ENCODE data around the gene RNF126.
A peak's percentile ranks its signal among the peaks of the same experiment; 100 is the strongest.
"Not testable (repeated sequence)": the region's sequence is repeated elsewhere in the genome, so short reads cannot be mapped to it uniquely, and the experiment has no call there.

Gene RNF126

DNA sequence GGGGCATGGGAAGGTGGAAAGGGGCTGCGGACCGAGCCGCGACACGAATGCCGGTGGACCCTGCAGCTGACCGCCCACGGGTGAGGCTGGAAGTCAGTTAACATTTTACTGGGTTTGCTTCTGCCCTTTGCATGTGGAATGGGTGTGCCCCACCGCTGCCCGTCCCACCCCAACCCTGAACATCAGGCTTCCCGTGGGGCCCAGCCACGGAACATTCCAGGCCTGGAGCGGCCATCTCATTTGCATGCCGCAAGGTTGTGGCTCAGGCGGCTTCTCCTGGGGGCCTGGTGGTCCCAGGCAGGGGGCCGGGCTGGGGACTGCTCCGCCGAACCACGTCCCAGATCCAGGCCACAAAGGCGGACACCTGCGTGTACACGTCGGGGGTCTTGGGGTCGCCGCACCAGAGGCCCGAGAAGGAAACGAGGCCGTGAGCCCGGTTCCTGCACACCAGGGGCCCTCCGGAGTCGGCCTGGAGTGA lies 22.5 kb upstream of the RNF126 start:
- DNase-seq (ENCODE audit: low spot score), result no peak

GRCh38 chr19:682678-683320 lies 19.8 kb upstream of the RNF126 start:
- no peak for DNase-seq (ENCODE audit: low spot score)

- DNase-seq (ENCODE audit: low spot score), result peak; percentile 88
Observed at GRCh38 chr19:681029-682019, 18.3 kb upstream of the RNF126 start.

DNA sequence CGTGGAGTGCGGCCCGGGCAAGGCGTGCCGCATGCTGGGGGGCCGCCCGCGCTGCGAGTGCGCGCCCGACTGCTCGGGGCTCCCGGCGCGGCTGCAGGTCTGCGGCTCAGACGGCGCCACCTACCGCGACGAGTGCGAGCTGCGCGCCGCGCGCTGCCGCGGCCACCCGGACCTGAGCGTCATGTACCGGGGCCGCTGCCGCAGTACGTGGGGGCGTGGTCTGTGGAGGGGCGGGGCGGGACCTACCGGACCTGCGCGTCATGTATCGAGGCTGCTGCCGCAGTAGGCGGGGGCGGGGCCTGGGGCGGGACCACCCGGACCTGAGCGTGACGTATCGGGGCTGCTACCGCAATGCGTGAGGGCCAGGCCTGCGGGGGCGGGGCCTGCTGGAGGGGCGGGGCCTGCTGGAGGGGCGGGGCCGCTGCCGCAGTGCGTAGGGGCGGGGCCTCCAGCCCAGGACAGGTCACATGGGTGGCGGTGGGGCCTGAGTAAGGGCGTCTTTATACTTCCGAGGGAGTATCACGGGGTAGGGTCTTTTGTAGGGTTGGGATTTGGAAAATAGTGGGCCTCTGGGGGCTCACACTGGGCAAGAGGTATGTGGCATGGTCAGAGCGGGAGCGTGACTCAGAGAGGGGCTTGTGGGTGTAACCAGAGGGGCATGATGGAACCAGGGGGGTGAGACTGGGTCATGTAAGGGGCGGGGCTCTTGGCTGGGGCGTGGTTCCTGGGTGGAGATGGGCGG lies 17.4 kb upstream of the RNF126 start:
- peak; percentile 96 for DNase-seq (ENCODE audit: low spot score)

- peak; percentile 76 for DNase-seq (ENCODE audit: low spot score)
Observed at GRCh38 chr19:679418-680286, 16.6 kb upstream of the RNF126 start.

DNA sequence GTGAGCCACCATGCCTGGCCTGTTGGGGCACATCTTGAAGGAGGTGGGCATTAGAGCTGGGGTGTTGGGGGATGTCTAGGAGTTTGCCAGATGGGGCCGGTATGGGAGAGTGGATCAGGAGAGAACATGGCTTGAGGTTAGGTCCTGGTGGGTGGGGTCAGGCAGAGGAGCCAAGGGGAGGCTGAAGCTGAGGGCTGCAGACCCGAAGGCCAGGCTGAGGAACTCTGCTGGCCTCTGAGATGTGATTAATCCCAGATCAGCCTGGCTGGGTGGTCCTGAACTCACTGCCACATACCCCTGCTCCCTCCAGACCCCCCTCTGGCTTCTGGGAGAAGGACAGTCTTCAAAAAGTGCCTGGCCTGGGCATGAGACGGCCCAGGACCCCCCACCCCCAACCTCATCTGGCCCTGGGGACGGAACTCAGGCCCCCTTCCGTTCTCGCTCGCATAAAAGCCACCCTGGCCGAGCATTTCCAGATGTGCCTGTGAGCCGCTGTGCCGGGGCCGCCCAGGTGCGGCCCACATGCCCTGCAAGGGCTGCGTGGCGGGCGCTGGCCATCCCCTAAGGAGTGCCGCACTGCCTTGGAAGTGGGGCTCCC lies 15.9 kb upstream of the RNF126 start:
- DNase-seq (ENCODE audit: low spot score), result no peak

DNA sequence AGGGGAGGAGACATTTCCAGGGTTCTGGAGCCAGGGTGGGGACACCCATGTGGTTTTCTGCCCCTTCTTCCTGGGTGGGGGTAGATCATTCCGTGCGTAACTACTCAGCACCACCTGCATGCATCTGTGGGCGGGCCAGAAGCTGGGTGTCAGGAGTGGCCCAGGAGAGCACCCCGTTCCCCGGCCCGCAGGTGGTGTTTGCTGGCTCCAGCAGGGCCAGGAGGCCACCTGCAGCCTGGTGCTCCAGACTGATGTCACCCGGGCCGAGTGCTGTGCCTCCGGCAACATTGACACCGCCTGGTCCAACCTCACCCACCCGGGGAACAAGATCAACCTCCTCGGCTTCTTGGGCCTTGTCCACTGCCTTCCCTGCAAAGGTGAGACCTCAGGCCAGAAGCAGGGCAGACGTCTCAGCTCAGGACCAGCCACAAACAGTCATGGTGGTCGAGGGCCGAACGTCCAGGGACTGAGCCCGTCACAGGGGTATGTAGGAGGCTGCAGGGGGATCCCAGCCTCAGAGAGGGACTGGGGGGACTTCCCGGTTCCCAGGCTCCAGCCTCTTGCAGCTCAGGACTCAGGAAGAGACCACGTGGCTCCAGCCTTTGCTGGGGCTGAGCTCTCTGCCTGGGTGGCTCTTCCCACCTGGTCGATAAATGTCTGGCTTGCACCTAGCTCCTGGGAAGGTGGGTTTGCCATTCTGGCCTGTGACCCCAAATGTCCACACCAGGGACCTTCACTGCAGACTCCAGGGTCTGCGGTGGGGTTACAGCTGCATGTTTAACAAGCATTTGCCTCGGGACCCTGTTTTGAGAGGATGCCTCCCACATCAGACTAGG lies 14.8 kb upstream of the RNF126 start:
- no peak for DNase-seq (ENCODE audit: low spot score)

- DNase-seq (ENCODE audit: low spot score), result peak; percentile 79
Observed at GRCh38 chr19:677201-677600, 14.2 kb upstream of the RNF126 start.

- DNase-seq (ENCODE audit: low spot score), result no peak
Observed at GRCh38 chr19:676339-677105, 13.5 kb upstream of the RNF126 start, which contains the start of gene FSTL3. FSTL3 (plus strand) TSS chr19:676392; CDS start chr19:676424, 32 bp downstream.

GRCh38 chr19:676007-676338 lies 13.0 kb upstream of the RNF126 start:
- DNase-seq (ENCODE audit: low spot score), result no peak

DNA sequence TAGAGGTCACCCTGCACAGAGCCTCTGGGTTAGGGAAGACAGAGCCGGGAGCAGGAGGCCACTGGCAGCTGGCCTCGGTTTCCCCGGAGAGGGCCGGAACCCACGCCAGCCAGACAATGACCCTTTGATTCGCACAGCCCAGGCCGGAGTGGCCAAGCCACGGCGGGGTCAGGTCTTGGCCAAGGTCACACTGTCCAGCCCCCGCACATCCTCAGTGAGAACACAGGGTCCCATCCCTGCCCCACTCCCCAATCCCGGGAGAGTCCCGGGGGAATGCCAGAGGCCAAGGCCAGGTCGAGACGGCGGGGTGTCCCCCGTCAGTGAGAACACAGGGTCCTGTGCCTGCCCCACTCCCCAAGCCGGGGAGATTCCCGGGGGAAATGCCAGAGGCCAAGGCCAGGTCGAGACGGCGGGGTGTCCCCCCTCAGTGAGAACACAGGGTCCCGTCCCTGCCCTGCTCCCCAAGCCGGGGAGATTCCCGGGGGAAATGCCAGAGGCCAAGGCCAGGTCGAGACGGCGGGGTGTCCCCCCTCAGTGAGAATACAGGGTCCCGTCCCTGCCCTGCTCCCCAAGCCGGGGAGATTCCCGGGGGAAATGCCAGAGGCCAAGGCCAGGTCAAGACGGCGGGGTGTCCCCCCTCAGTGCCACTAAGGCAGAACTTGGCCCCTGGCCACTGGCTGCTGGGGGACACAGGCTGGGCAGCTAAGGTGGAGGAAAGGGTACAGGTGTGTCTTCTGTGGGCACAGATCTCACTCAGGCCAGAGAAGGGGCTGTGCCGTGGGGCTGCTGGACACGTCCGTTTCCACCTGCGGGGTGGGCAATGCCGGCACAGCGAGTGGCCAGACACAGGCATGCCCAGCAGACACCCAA lies 11.5 kb upstream of the RNF126 start:
- no peak for DNase-seq (ENCODE audit: low spot score)

GRCh38 chr19:670609-671075 lies 7.6 kb upstream of the RNF126 start:
- DNase-seq (ENCODE audit: low spot score), result no peak

DNA sequence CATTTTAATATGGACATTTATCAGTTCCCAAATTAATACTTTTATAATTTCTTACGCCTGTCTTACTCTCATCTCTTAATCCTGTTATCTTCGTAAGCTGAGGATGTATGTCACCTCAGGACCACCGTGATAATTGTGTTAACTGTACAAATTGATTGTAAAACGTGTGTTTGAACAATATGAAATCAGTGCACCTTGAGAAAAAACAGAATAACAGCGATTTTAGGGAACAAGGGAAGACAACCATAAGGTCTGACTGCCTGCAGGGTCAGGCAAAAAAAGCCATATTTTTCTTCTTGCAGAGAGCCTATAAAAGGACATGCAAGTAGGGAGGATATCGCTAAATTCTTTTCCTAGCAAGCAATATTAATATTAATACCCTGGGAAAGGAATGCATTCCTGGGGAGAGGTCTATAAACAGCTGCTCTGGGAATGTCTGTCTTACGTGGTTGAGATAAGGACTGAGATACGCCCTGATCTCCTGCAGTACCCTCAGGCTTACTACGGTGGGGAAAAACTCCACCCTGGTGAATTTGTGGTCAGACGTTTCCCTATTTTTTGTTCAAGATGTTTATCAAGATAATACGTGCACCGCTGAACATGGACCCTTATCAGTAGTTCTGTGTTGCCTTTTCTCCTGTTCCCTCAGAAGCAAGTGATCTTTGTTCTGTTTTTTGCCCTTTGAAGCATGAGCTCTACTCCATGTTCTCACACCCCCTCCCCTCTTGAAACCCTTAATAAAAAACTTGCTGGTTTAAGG lies 5.8 kb upstream of the RNF126 start:
- not testable (repeated sequence) for DNase-seq (ENCODE audit: low spot score)

GRCh38 chr19:666985-667573 lies 4.1 kb upstream of the RNF126 start:
- DNase-seq (ENCODE audit: low spot score), result not testable (repeated sequence)

- peak; percentile 68 for DNase-seq (ENCODE audit: low spot score)
Observed at GRCh38 chr19:664913-665443, 2.0 kb upstream of the RNF126 start.

GRCh38 chr19:663682-664117 lies 686 bp upstream of the RNF126 start:
- no peak for DNase-seq (ENCODE audit: low spot score)

All from RKO (cell line).